Fibroblast of skin of left quadriceps (primary cell): ENCODE results near the gene THAP7.

Experiments used
- DNase-seq, 2 experiments: peaks; one replicate each; pipeline ENCODE4 v3.0.0-alpha.2; 2013; ENCODE audit warnings: low read depth in 2 of 2

Gene THAP7

GRCh38 chr22:21031545-21032036 lies 29.7 kb upstream of the THAP7 start:
- DNase-seq: no peak

- DNase-seq: no peak
These were observed 29.0 kb upstream of the THAP7 start for GRCh38 chr22:21030621-21031544.

GRCh38 chr22:21030032-21030431 lies 28.1 kb upstream of the THAP7 start:
- DNase-seq: no peak

GRCh38 chr22:21029486-21030025 lies 27.6 kb upstream of the THAP7 start:
- no peak for DNase-seq

- DNase-seq: no peak
These were observed 26.6 kb upstream of the THAP7 start for GRCh38 chr22:21028277-21029251.

- DNase-seq: no peak
These were observed 25.1 kb upstream of the THAP7 start for GRCh38 chr22:21026783-21027692.

GRCh38 chr22:21025763-21026755 lies 24.1 kb upstream of the THAP7 start:
- DNase-seq: no peak

- no peak for DNase-seq
These were observed 23.3 kb upstream of the THAP7 start for GRCh38 chr22:21025266-21025665.

- DNase-seq: no peak
These were observed 21.2 kb upstream of the THAP7 start for GRCh38 chr22:21022955-21023614.

GRCh38 chr22:21022507-21022906 lies 20.6 kb upstream of the THAP7 start:
- no peak for DNase-seq

GRCh38 chr22:21020802-21021429 lies 19.0 kb upstream of the THAP7 start:
- DNase-seq: no peak

GRCh38 chr22:21018314-21018713 lies 16.4 kb upstream of the THAP7 start:
- no peak for DNase-seq

- DNase-seq: no peak
These were observed 14.9 kb upstream of the THAP7 start for GRCh38 chr22:21016644-21017420.

- no peak for DNase-seq
These were observed 13.6 kb upstream of the THAP7 start for GRCh38 chr22:21015466-21016006.

- DNase-seq: peak in 1 of 2 experiments; percentile 7
These were observed 13.0 kb upstream of the THAP7 start, which contains the start of gene P2RX6 for GRCh38 chr22:21014726-21015465. Gene P2RX6, plus strand, starts transcription at chr22:21015165. Its CDS starts 10 bp downstream, at chr22:21015175.

GRCh38 chr22:21014202-21014725 lies 12.3 kb upstream of the THAP7 start:
- peak; percentile 73 to 74 for DNase-seq
